AG04449 (cell line): ENCODE results near the gene GMPR2.

Source experiments
- CTCF ChIA-PET: fragments of 350-600 bp; formaldehyde crosslinking; extraction: SDS; loops from one replicate; lab custom pipeline; 2021; ENCODE audit warnings: antibody characterized with exemption; lab: Yijun Ruan, JAX
- POLR2A ChIA-PET: fragments of 400-600, 350-600 bp; formaldehyde crosslinking; extraction: SDS; loops from one replicate; lab custom pipeline; 2020; ENCODE audit warnings: antibody characterized with exemption, inconsistent platforms; lab: Yijun Ruan, JAX
- DNase-seq: peaks from one replicate; pipeline ENCODE4 v3.0.0-alpha.2; 2010; ENCODE audit warnings: low read depth, low spot score
- H3K4me3 ChIP-seq: 2 replicates; pipeline ENCODE4 v1.5.1; 2011; ENCODE audit warnings: low read depth, mild to moderate bottlenecking, control low read depth, low read length
- CTCF ChIP-seq: IDR thresholded peaks from one replicate; pipeline ENCODE4 v1.5.1; 2011; ENCODE audit warnings: mild to moderate bottlenecking, moderate library complexity, low read length, control low read depth, inconsistent platforms; ENCODE audit not compliant: insufficient read depth; ENCODE audit errors: missing control alignments

GMPR2 gene

DNA sequence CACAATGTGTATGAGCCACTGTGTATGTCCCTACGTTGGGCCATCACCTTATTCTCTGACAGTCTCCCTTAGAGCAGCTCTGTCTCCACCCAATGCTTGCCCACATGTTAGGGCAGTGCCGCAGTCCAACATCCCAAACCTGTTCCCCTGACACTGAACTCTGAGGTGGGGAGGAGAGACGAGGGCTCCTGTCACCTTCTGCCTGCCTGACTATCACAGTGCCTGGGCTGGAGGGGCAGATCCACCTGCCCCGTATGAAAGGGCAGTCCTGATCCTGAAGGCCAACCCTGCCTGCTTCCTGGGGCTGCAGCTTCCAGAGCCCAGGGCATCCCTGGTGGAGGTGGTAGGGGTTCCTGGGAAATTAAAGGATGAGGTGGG lies 28.0 kb downstream of the GMPR2 start:
- no peak for TF ChIP-seq CTCF
- CTCF ChIA-PET: interaction anchor here (0.7 to 16.0 kb wide), 4 partner anchors 9 to 48 kb away, joined by 3 to 155 read pairs (median 30); partner anchors contain the start of genes RABGGTA and TINF2
- POLR2A ChIA-PET: no interaction called here
- H3K4me3 ChIP-seq: no peak overlapping the region
- no peak for DNase-seq

- H3K4me3 ChIP-seq: no peak overlapping the region
- ChIA-PET POLR2A (interaction anchor here (0.6 kb wide), 1 partner anchor 653 kb away, joined by 3 read pairs; no protein-coding TSS in a partner anchor), CTCF (interaction anchor here (0.7 to 16.0 kb wide), 3 partner anchors 9 to 47 kb away, joined by 3 to 155 read pairs (median 57); partner anchors contain the start of genes RABGGTA and TINF2)
- TF ChIP-seq CTCF: no peak
- DNase-seq: no peak
Observed at GRCh38 chr14:24261256-24261968, 28.7 kb downstream of the GMPR2 start.

GRCh38 chr14:24261969-24262327 lies 29.2 kb downstream of the GMPR2 start:
- TF ChIP-seq CTCF: no peak
- no peak for DNase-seq
- ChIA-PET CTCF (interaction anchor here (7.9 to 16.0 kb wide), 2 partner anchors 8 to 18 kb away, joined by 57 to 155 read pairs; partner anchors contain the start of genes RABGGTA and TINF2), POLR2A (interaction anchor here (0.6 kb wide), 1 partner anchor 653 kb away, joined by 3 read pairs; no protein-coding TSS in a partner anchor)
- no peak overlapping the region for H3K4me3 ChIP-seq

DNA sequence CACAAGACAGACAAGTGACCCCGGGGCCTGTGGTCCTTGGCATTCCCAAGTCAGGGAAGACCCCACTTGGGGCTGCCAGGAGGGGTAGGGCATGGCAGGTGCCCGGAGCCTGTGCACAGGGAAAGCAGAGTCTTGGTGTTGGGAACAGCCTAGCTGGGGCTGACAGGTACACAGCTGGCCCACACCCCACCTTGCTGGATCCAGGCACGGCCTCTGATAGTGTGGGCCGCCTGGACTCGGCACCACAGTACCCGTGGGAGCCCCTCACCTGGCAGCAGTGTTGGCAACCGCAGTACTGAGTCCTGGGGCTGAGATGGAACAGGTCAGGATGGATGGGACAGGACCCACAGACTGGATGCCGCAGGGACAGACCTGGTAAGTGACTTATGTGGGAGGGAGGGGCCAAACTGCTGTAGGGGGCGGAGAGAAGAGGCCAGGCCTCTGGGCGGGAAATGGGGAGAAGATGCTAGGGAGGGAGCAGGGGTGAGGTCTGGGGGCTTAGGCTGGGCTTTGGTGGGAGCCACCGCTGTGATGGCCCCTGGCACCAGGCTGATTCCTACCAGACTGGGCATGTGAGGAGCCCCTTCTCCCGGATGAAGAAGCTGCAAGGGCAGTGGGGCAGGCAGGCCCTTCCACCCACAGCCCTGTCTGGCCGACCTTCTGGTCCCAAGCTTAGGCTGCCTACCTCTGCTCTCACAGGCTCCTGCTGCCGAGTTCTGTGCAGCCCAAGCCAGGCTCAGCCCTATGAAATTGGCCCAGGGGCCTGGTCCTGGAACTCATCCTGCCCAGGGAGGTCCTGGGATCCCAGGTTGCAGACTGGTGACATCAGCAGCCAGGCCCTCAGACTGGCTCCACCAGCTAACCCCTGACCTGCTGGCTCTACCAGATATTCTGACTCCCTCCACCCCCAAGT lies 30.3 kb downstream of the GMPR2 start, which contains the start of gene TGM1:
Gene TGM1, minus strand, starts transcription at position 357 of the 913 bp plus-strand sequence. CDS start 825 bp downstream, outside the sequence.
- POLR2A ChIA-PET: no interaction called here
- CTCF ChIA-PET: interaction anchor here (1.0 to 16.0 kb wide), 3 partner anchors 7 to 44 kb away, joined by 3 to 155 read pairs (median 57); partner anchors contain the start of genes RABGGTA and TINF2
- TF ChIP-seq CTCF: no peak
- no peak within 1 kb of the TSS for H3K4me3 ChIP-seq
- no peak for DNase-seq

DNA sequence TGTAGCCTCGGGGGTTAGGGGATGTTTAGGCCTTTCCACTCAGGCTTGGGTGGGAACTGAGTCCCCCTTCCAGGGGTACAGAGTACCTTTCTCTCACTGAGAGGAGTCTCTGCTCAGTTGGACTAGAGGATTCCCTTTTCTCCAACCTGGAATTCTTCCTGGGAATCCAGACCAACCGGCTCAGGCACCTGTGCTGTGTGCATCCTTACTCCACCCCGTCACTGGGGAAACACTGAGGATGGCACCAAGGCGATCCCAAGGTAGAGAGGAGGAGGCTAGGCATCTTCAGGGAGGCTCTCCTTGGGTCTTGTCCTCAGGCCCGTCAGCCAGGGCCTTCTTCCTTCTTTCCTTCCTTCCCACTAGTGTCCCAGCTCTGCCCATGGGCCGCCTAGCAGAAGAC lies 31.1 kb downstream of the GMPR2 start:
- TF ChIP-seq CTCF: no peak
- no peak for DNase-seq
- ChIA-PET CTCF (interaction anchor here (1.8 to 16.0 kb wide), 3 partner anchors 6 to 44 kb away, joined by 4 to 155 read pairs (median 57); partner anchors contain the start of genes CIDEB, RABGGTA and TINF2), POLR2A (no interaction called here)
- no peak overlapping the region for H3K4me3 ChIP-seq
